Karpas-422 (cell line): ENCODE results near the gene DPM1. TPM values are rescaled to one million over a fixed set of nuclear protein-coding genes. Genes with fewer than 3 reads are reported as not detected.

Experiments used
- DNase-seq: peaks from one replicate; pipeline ENCODE4 v3.0.0-alpha.2; 2015
- H2AFZ ChIP-seq: fragments of 200-600 bp; sonication (generic); 2 replicates; pipeline ENCODE4 v1.6.1; 2014; ENCODE audit warnings: antibody characterized with exemption, low read length, mixed read lengths
- H3K27ac ChIP-seq: fragments of 200-600 bp; sonication (generic); 2 replicates; pipeline ENCODE4 v1.5.1; 2014; ENCODE audit warnings: mild to moderate bottlenecking, low read length, moderate library complexity
- H3K27me3 ChIP-seq: fragments of 200-600 bp; sonication (generic); 2 replicates; pipeline ENCODE4 v1.6.1; 2014; ENCODE audit warnings: low read length, mixed read lengths
- H3K36me3 ChIP-seq: fragments of 200-600 bp; sonication (generic); 2 replicates; pipeline ENCODE4 v1.6.1; 2014; ENCODE audit warnings: low read length, mixed read lengths; ENCODE audit not compliant: insufficient read depth
- H3K4me1 ChIP-seq: fragments of 200-600 bp; sonication (generic); 2 replicates; pipeline ENCODE4 v1.6.1; 2014; ENCODE audit warnings: mild to moderate bottlenecking, low read length, mixed read lengths
- H3K4me2 ChIP-seq: fragments of 200-600 bp; sonication (generic); 2 replicates; pipeline ENCODE4 v1.6.1; 2014; ENCODE audit warnings: low read length, low read depth, mild to moderate bottlenecking; ENCODE audit not compliant: poor library complexity, severe bottlenecking
- H3K4me3 ChIP-seq: fragments of 200-600 bp; sonication (generic); 2 replicates; pipeline ENCODE4 v1.5.1; 2014; ENCODE audit warnings: mild to moderate bottlenecking, antibody characterized with exemption, low read length, mixed read lengths
- H3K79me2 ChIP-seq: fragments of 200-600 bp; sonication (generic); 2 replicates; pipeline ENCODE4 v1.6.1; 2014; ENCODE audit warnings: mild to moderate bottlenecking, low read length, mixed read lengths
- H3K9ac ChIP-seq: fragments of 200-600 bp; sonication (generic); 2 replicates; pipeline ENCODE4 v1.6.0; 2014; ENCODE audit warnings: low read length
- H3K9me2 ChIP-seq: fragments of 200-600 bp; sonication (generic), shearing (Covaris generic); replicated peaks from 2 replicates; pipeline ENCODE4 v1.6.0; 2014; ENCODE audit warnings: mild to moderate bottlenecking, low read length, moderate library complexity; ENCODE audit not compliant: insufficient read depth
- H3K9me3 ChIP-seq: fragments of 300-700, 200-600 bp; sonication (generic); 2 replicates; pipeline ENCODE4 v1.6.1; 2014; ENCODE audit warnings: low read length, mixed read lengths
- H4K20me1 ChIP-seq: fragments of 200-600 bp; sonication (generic); 2 replicates; pipeline ENCODE4 v1.6.1; 2014; ENCODE audit warnings: mild to moderate bottlenecking, antibody characterized with exemption, low read length, low read depth; ENCODE audit not compliant: insufficient read depth
- total RNA-seq: library from RNA; depleted of rRNA; stranded (reverse); fragments of >200 nt; shearing (Covaris generic); gene quantifications from 2 replicates; pipeline ENCODE4 v1.2.3, GENCODE V29; 2014; ENCODE audit warnings: low replicate concordance

The DPM1 gene
- total RNA-seq, 1 experiment from 2014 or later: 67.2 TPM

DNA sequence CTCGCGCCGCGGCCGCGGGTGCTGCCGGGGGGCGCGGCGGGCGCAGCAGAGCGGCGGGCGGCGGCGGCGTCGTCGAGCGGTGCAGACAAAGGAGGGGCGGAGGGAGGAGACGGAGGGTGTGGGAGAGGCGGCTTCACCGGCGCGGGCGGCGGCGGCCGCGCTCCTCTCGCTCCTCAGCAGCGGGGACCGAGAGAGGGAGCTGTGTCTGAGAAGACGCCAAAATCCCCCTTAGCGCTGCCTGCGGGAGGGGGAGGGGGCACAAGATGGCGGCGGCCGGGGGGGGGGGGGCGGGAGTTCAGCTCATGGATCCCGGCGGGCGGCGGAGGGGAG lies 27.4 kb downstream of the DPM1 start:
- H3K9me2 ChIP-seq: no peaks in the 10 kb centered on the region
- H3K4me3 ChIP-seq: peak overlapping the region; percentile 60; the same call in 1 of the 2 replicates
- H3K36me3 ChIP-seq: peaks cover 55% of the 10 kb centered on the region
- peak overlapping the region; percentile 69 for H3K9ac ChIP-seq
- H3K27ac ChIP-seq: peak overlapping the region; percentile 61
- H3K4me2 ChIP-seq: no peak overlapping the region
- no peaks in the 10 kb centered on the region for H3K9me3 ChIP-seq
- H4K20me1 ChIP-seq: peaks cover 31% of the 10 kb centered on the region
- no peaks in the 10 kb centered on the region for H3K27me3 ChIP-seq
- no peak overlapping the region for H2AFZ ChIP-seq
- DNase-seq: no peak
- peaks cover 56% of the 10 kb centered on the region for H3K4me1 ChIP-seq
- peaks cover 48% of the 10 kb centered on the region for H3K79me2 ChIP-seq

DNA sequence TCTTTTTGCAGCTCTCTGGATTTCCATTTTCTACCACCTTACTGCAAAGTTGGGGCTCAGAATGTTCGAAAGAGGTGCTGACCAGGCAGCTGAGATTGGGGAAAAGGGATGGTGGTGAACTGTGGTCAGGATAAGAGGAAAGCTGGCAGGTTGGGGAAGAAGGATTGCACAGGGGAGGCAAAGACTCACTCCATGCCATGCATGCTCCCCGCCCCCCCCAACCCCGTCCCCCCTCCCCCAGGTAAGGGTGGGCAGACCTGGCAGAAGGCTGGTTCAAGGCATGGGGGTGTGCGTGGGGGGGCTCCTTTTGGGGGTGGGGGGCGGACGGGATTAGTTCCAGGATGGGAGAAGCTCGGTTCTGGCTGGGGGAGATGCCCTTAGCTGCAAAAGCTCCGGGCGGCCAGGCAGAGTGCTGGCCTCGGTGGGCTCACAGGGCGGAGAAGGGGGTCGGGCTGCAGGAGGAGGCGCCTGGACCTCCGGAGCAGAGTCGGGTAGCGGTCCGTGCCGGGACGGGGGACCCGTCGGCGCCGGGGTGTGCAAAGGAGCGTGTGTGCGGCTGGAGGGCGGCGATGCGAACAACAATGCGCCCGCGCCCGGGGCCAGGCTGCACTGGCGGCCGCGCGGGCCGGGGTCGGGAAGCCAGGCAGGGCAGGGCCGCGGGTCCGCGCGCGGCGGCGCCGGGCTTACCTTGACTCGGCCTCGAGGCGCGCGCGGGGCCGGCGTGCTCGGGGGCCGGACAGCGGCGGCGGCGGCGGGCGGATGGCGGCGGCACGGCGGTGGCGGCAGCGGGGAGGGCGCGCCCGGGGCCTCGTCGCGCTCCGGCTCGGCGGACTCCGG lies 28.0 kb downstream of the DPM1 start:
- Histone ChIP-seq H3K4me3 (peak overlapping the region; percentile 89), H3K9ac (peak overlapping the region; percentile 95), H3K36me3 (peaks cover 57% of the 10 kb centered on the region), H3K27me3 (no peaks in the 10 kb centered on the region), H3K4me1 (peaks cover 62% of the 10 kb centered on the region), H3K4me2 (peak overlapping the region; percentile 91), H3K9me2 (no peaks in the 10 kb centered on the region), H4K20me1 (peaks cover 37% of the 10 kb centered on the region), H2AFZ (no peak overlapping the region), H3K79me2 (peaks cover 52% of the 10 kb centered on the region), H3K27ac (peak overlapping the region; percentile 94), H3K9me3 (no peaks in the 10 kb centered on the region)
- DNase-seq: peak; percentile 68

DNA sequence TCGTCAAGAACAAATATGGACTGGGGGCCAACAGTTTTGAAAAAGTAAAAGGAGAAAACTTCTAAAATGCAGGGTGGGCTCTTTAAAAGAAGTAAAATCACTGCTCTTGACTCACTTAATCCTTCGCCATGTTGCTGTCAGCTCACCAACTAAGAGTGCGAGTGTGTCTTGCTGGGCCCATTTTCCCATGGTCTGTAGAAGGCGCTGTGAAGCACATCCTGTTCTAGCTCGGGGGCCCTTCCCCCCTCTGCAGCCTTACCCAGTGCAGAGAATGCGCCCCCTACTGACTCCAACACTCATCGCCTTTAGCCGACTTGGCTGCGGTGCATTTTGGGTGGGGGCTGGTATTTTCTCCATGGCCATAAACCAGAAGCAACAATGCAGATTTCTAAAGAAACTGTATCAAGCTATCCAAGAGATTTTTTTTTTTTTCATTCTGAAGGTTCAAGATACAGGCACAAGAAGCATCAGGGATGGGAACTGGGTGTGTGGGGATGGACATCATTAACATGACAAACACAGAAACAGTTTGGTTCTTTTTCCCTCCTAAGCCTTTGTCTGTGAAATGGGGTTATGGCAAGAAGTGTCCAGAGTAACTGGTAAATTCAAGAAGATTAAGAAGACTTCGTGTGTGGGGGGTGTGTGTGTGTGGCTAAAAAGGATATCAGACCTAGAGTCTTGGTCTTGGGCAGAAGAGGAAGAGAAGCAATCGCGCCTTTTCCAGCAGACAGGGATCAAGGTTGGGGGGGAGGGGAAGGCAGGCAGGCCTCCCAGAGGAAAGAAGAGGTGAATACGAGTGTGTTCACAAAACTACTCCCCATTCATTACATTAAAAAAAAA lies 28.8 kb downstream of the DPM1 start:
- Histone ChIP-seq H3K4me3 (peak overlapping the region; percentile 89), H3K4me2 (peak overlapping the region; percentile 91), H3K27me3 (no peaks in the 10 kb centered on the region), H3K9me3 (no peaks in the 10 kb centered on the region), H3K9ac (peak overlapping the region; percentile 95), H2AFZ (no peak overlapping the region), H4K20me1 (peaks cover 44% of the 10 kb centered on the region), H3K4me1 (peaks cover 71% of the 10 kb centered on the region), H3K79me2 (peaks cover 59% of the 10 kb centered on the region), H3K9me2 (no peaks in the 10 kb centered on the region), H3K36me3 (peaks cover 57% of the 10 kb centered on the region), H3K27ac (peak overlapping the region; percentile 94)
- peak; percentile 98 for DNase-seq

DNA sequence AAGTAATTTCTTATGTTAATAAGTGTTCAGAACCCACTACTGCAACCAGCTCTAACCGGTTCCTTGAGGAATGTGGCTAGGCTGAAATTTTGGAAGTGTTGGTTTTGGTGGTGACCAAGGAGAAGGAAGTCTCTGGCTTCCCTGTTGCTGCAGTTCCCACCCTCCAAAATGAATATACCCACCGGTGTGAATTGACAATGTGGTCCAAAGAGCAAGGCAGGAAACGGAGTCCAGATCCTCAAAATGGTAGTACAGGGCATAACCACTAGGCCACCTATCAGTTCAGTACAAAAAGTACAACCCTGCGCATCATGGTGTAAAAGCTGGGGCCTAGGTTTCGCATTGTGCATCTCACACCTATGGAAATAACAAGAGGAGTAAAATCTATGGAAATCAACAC lies 29.9 kb downstream of the DPM1 start:
- Histone ChIP-seq H3K27ac (peak overlapping the region; percentile 94), H4K20me1 (peaks cover 54% of the 10 kb centered on the region), H3K4me2 (peak overlapping the region; percentile 91), H3K9me3 (no peaks in the 10 kb centered on the region), H3K79me2 (peaks cover 70% of the 10 kb centered on the region), H3K4me3 (peak overlapping the region; percentile 89), H3K4me1 (peaks cover 81% of the 10 kb centered on the region), H3K9ac (peak overlapping the region; percentile 95), H3K9me2 (no peaks in the 10 kb centered on the region), H2AFZ (no peak overlapping the region), H3K36me3 (peaks cover 59% of the 10 kb centered on the region), H3K27me3 (no peaks in the 10 kb centered on the region)
- no peak for DNase-seq

GRCh38 chr20:50926530-50926929 lies 31.8 kb downstream of the DPM1 start:
- Histone ChIP-seq H3K9me3 (no peaks in the 10 kb centered on the region), H3K27ac (peak overlapping the region; percentile 94), H3K9ac (no peak overlapping the region), H3K9me2 (no peaks in the 10 kb centered on the region), H3K4me2 (peak overlapping the region; percentile 91), H3K27me3 (no peaks in the 10 kb centered on the region), H3K4me3 (no peak overlapping the region), H2AFZ (no peak overlapping the region), H4K20me1 (peaks cover 74% of the 10 kb centered on the region), H3K4me1 (peaks cover 83% of the 10 kb centered on the region), H3K79me2 (peaks cover 89% of the 10 kb centered on the region), H3K36me3 (peaks cover 60% of the 10 kb centered on the region)
- no peak for DNase-seq

GRCh38 chr20:50924261-50924920 lies 33.9 kb downstream of the DPM1 start:
- no peak overlapping the region for H3K4me3 ChIP-seq
- H3K36me3 ChIP-seq: peaks cover 76% of the 10 kb centered on the region
- peak overlapping the region; percentile 12 for H3K27ac ChIP-seq
- no peak overlapping the region for H2AFZ ChIP-seq
- DNase-seq: no peak
- H3K9me2 ChIP-seq: no peaks in the 10 kb centered on the region
- no peak overlapping the region for H3K9ac ChIP-seq
- H3K79me2 ChIP-seq: peaks cover 99% of the 10 kb centered on the region
- H3K9me3 ChIP-seq: no peaks in the 10 kb centered on the region
- no peaks in the 10 kb centered on the region for H3K27me3 ChIP-seq
- peaks cover 89% of the 10 kb centered on the region for H4K20me1 ChIP-seq
- peaks cover 98% of the 10 kb centered on the region for H3K4me1 ChIP-seq
- peak overlapping the region; percentile 13 for H3K4me2 ChIP-seq

- Histone ChIP-seq H4K20me1 (peaks cover 87% of the 10 kb centered on the region), H3K27ac (peak overlapping the region; percentile 68), H3K4me2 (peak overlapping the region; percentile 26), H3K36me3 (peaks cover 65% of the 10 kb centered on the region), H3K27me3 (no peaks in the 10 kb centered on the region), H3K9ac (no peak overlapping the region), H3K4me3 (no peak overlapping the region), H3K9me3 (no peaks in the 10 kb centered on the region), H3K4me1 (peaks cover 99% of the 10 kb centered on the region), H2AFZ (no peak overlapping the region), H3K79me2 (peaks cover 97% of the 10 kb centered on the region), H3K9me2 (no peaks in the 10 kb centered on the region)
- DNase-seq: no peak
These were observed 36.4 kb downstream of the DPM1 start for GRCh38 chr20:50921803-50922501.
